Left lung (tissue), 10 donors: ENCODE measurements around the gene MOCS2. TPM values are rescaled to one million over a fixed set of nuclear protein-coding genes. Genes with fewer than 3 reads are reported as not detected.

ENCODE experiments used
- ATAC-seq: fragments of 200-7000 bp; cut with Tn5 transposase; one replicate; pipeline ENCODE4 v1.9.1; 2020; ENCODE audit warnings: moderate library complexity
- DNase-seq, 4 donors: peaks; one replicate each; pipeline ENCODE4 v3.0.0-alpha.2; 2013 to 2020
- H3K27ac ChIP-seq, 2 donors: fragments of 200-600 bp; sonication (generic) in 1 of 2; one replicate each; pipeline versions ENCODE4 v1.5.0 to v1.8.0; 2020 to 2021
- H3K27me3 ChIP-seq, 2 donors: fragments of 200-600 bp; sonication (generic) in 1 of 2; one replicate each; pipeline versions ENCODE4 v1.5.0 to v1.8.0; 2020 to 2021
- H3K36me3 ChIP-seq, 2 donors: fragments of 200-600 bp; sonication (generic) in 1 of 2; one replicate each; pipeline versions ENCODE4 v1.5.0 to v1.8.0; 2020 to 2021
- H3K4me1 ChIP-seq, 2 donors: fragments of 200-600 bp; one replicate each; pipeline ENCODE4 v1.8.0; 2021
- H3K4me3 ChIP-seq, 2 donors: fragments of 200-600 bp; sonication (generic) in 1 of 2; one replicate each; pipeline versions ENCODE4 v1.5.0 to v1.8.0; 2020 to 2021; ENCODE audit warnings: mild to moderate bottlenecking in 1 of 2
- H3K9me3 ChIP-seq, 2 donors: fragments of 200-600 bp; sonication (generic) in 1 of 2; one replicate each; pipeline versions ENCODE4 v1.5.0 to v1.8.0; 2020 to 2021
- CTCF ChIP-seq, 2 donors: fragments of 200-600 bp; sonication (generic) in 1 of 2; IDR thresholded peaks; one replicate each; pipeline versions ENCODE4 v1.5.0 to v1.8.0; 2021; ENCODE audit warnings: antibody characterized with exemption in 2 of 2
- intact Hi-C, 2 donors: fragments of 100-400 bp; cut with DNase I; formaldehyde crosslinking; loops; one replicate each; pipeline versions ENCODE4 v1.11.2 to v1.14.2; 2022
- polyA plus RNA-seq, 6 donors: library from polyadenylated mRNA; unstranded; fragments of 120-200 nt; gene quantifications; one replicate each; pipeline ENCODE4 v1.2.1, GENCODE V29; 2013; ENCODE audit not compliant: insufficient read length in 6 of 6
- total RNA-seq, 2 donors: library from RNA; stranded (reverse); fragmentation: NEBNext Ultra II Directional; extraction: Animal tissue kit (Norgen Biotek cat#: 25700); gene quantifications; one replicate each; pipeline ENCODE4 v1.2.1, GENCODE V29; 2021
- donor health status: DM: no; HTN: yes; CAD: no.
- donor health status: DM: no; HTN: no; CAD: no.

The MOCS2 gene
- total and polyA plus RNA-seq, 8 donors = 38.8 to 53.8 (median 45.5) TPM

GRCh38 chr5:53099546-53099945, 10.0 kb downstream of the MOCS2 start:
- intact Hi-C loops = loop anchor here in 1 of 2 donors (5.0 kb wide), 1 partner anchor 152 kb away; no protein-coding TSS in a partner anchor
- Histone ChIP-seq H3K4me3 (no peak overlapping the region), H3K36me3 (peaks cover 0 to 66% of the 10 kb centered on the region in 2 donors), H3K27ac (no peak overlapping the region), H3K4me1 (no peaks in the 10 kb centered on the region), H3K9me3 (no peaks in the 10 kb centered on the region), H3K27me3 (no peaks in the 10 kb centered on the region)
- no peak for TF ChIP-seq CTCF (IDR thresholded peaks at IDR 0.05)
- ATAC-seq (no peak), DNase-seq (no peak)

GRCh38 chr5:53095931-53096525, 13.5 kb downstream of the MOCS2 start:
- peak in 2 of 4 donors; percentile 60 to 62 for DNase-seq
- H3K4me3 ChIP-seq = no peak overlapping the region
- H3K36me3 ChIP-seq = peaks cover 0 to 46% of the 10 kb centered on the region in 2 donors
- no peak overlapping the region for H3K27ac ChIP-seq
- peak; percentile 96 for ATAC-seq
- no peaks in the 10 kb centered on the region for H3K27me3 ChIP-seq
- peak; percentile 74 to 92 for TF ChIP-seq CTCF (IDR thresholded peaks at IDR 0.05)
- intact Hi-C loops = loop anchor here in 1 of 2 donors (5.0 kb wide), 1 partner anchor 149 kb away; no protein-coding TSS in a partner anchor
- H3K4me1 ChIP-seq = no peaks in the 10 kb centered on the region
- H3K9me3 ChIP-seq = no peaks in the 10 kb centered on the region

DNA sequence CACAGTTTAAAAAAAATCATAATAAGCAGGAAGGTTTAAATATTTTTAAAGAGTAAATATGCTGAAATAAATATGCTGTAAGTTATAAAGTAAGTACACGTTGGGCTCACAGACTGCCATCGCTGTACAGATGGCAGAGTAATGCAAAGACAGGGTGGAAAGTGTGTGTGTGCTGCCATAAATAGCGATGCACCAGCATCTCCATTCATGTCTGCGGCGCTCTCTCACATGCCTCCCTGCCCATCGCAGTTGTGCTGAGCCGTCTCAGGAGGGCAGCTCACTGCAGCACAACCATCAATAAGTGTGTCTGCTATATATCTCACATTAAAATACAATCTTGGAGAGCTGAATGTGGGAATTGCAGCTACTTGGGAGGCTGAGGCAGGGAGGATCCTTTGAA, 14.3 kb downstream of the MOCS2 start:
- Histone ChIP-seq H3K36me3 (peaks cover 0 to 43% of the 10 kb centered on the region in 2 donors), H3K27ac (no peak overlapping the region), H3K4me3 (no peak overlapping the region), H3K9me3 (no peaks in the 10 kb centered on the region), H3K4me1 (no peaks in the 10 kb centered on the region), H3K27me3 (no peaks in the 10 kb centered on the region)
- DNase-seq (no peak), ATAC-seq (no peak)
- no peak for TF ChIP-seq CTCF (IDR thresholded peaks at IDR 0.05)
- intact Hi-C loops = loop anchor here in 1 of 2 donors (5.0 kb wide), 1 partner anchor 148 kb away; no protein-coding TSS in a partner anchor

- ATAC-seq (no peak), DNase-seq (no peak)
- Histone ChIP-seq H3K9me3 (no peaks in the 10 kb centered on the region), H3K4me1 (no peaks in the 10 kb centered on the region), H3K36me3 (peaks cover 0 to 38% of the 10 kb centered on the region in 2 donors), H3K4me3 (no peak overlapping the region), H3K27me3 (no peaks in the 10 kb centered on the region), H3K27ac (no peak overlapping the region)
- intact Hi-C loops = no loop called here
- no peak for TF ChIP-seq CTCF (IDR thresholded peaks at IDR 0.05)
These were observed 17.3 kb downstream of the MOCS2 start for GRCh38 chr5:53092242-53092641.

DNA sequence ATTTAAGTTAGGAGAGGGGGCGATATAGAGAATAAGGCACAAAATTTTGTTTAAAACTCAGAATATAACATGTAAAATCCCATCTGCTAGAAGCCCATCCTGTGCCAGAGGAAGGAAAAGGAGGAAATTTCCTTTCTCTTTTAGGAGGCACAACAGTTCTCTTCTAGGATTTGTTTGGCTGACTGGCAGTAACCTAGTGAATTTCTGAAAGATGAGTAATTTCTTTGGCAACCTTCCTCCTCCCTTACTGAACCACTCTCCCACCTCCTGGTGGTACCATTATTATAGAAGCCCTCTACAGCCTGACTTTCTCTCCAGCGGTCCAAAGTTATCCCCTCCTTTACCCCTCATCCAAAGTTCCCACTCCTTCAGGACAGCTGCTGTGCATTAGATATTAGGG, 18.3 kb downstream of the MOCS2 start:
- H3K36me3 ChIP-seq = peaks cover 0 to 41% of the 10 kb centered on the region in 2 donors
- H3K4me3 ChIP-seq = no peak overlapping the region
- intact Hi-C loops = no loop called here
- no peak for TF ChIP-seq CTCF (IDR thresholded peaks at IDR 0.05)
- DNase-seq (no peak), ATAC-seq (no peak)
- no peaks in the 10 kb centered on the region for H3K27me3 ChIP-seq
- H3K27ac ChIP-seq = no peak overlapping the region
- H3K4me1 ChIP-seq = no peaks in the 10 kb centered on the region
- no peaks in the 10 kb centered on the region for H3K9me3 ChIP-seq
